Skeletal muscle tissue (tissue), 4 donors: ENCODE results near the gene TCP11. TPM values are rescaled to one million over a fixed set of nuclear protein-coding genes. Genes with fewer than 3 reads are reported as not detected.

Source experiments
- H3K27ac ChIP-seq: one replicate; pipeline ENCODE4 v1.7.0; 2013; ENCODE audit warnings: mild to moderate bottlenecking, low read depth, low read length, inconsistent platforms
- H3K27me3 ChIP-seq, 3 donors: one replicate each; pipeline ENCODE4 v1.7.0; 2013; ENCODE audit warnings: low read length in 3 of 3; ENCODE audit not compliant: control insufficient read depth in 3 of 3, insufficient read depth in 3 of 3
- H3K36me3 ChIP-seq, 3 donors: one replicate each; pipeline ENCODE4 v1.7.0; 2013; ENCODE audit warnings: low read length in 3 of 3; ENCODE audit not compliant: control insufficient read depth in 3 of 3, insufficient read depth in 3 of 3
- H3K4me1 ChIP-seq, 3 donors: one replicate each; pipeline ENCODE4 v1.7.0; 2013; ENCODE audit warnings: low read length in 3 of 3, mild to moderate bottlenecking in 3 of 3; ENCODE audit not compliant: control insufficient read depth in 3 of 3, insufficient read depth in 3 of 3
- H3K4me3 ChIP-seq, 3 donors: one replicate each; pipeline ENCODE4 v1.7.0; 2013; ENCODE audit warnings: low read length in 3 of 3
- H3K9ac ChIP-seq, 3 donors: one replicate each; pipeline ENCODE4 v1.7.0; 2013; ENCODE audit warnings: low read length in 3 of 3, mild to moderate bottlenecking in 3 of 3, moderate library complexity in 2 of 3, low read depth in 1 of 3
- H3K9me3 ChIP-seq, 3 donors: one replicate each; pipeline ENCODE4 v1.7.0; 2013; ENCODE audit warnings: low read length in 3 of 3; ENCODE audit not compliant: control insufficient read depth in 3 of 3
- total RNA-seq: library from RNA; depleted of rRNA; stranded (reverse); fragments of >200 nt; gene quantifications from one replicate; pipeline ENCODE4 v1.2.3, GENCODE V29; 2014
- donor health status: Osteomylitis.

Gene TCP11
- total RNA-seq, 1 donor from 2014 or later = not detected

GRCh38 chr6:35174088-35174434, 32.9 kb upstream of the TCP11 start:
- Histone ChIP-seq H3K27me3 (peaks cover 0 to 8% (median 5%) of the 10 kb centered on the region in 3 donors), H3K9me3 (no peaks in the 10 kb centered on the region), H3K9ac (no peak overlapping the region), H3K4me1 (no peaks in the 10 kb centered on the region), H3K36me3 (no peaks in the 10 kb centered on the region), H3K27ac (no peak overlapping the region), H3K4me3 (no peak overlapping the region)

GRCh38 chr6:35173427-35174087, 32.4 kb upstream of the TCP11 start:
- Histone ChIP-seq H3K4me3 (no peak overlapping the region), H3K27me3 (peaks cover 0 to 8% (median 5%) of the 10 kb centered on the region in 3 donors), H3K36me3 (no peaks in the 10 kb centered on the region), H3K27ac (no peak overlapping the region), H3K9ac (no peak overlapping the region), H3K9me3 (no peaks in the 10 kb centered on the region), H3K4me1 (no peaks in the 10 kb centered on the region)

GRCh38 chr6:35173044-35173426, 31.9 kb upstream of the TCP11 start:
- Histone ChIP-seq H3K36me3 (no peaks in the 10 kb centered on the region), H3K27ac (no peak overlapping the region), H3K9ac (no peak overlapping the region), H3K4me3 (no peak overlapping the region), H3K4me1 (no peaks in the 10 kb centered on the region), H3K27me3 (peaks cover 0 to 8% (median 5%) of the 10 kb centered on the region in 3 donors), H3K9me3 (no peaks in the 10 kb centered on the region)

- H3K9ac ChIP-seq = no peak overlapping the region
- H3K4me1 ChIP-seq = no peaks in the 10 kb centered on the region
- H3K27ac ChIP-seq = no peak overlapping the region
- no peak overlapping the region for H3K4me3 ChIP-seq
- H3K27me3 ChIP-seq = peaks cover 0 to 5% (median 5%) of the 10 kb centered on the region in 3 donors
- no peaks in the 10 kb centered on the region for H3K36me3 ChIP-seq
- no peaks in the 10 kb centered on the region for H3K9me3 ChIP-seq
Observed at GRCh38 chr6:35170891-35171290, 29.8 kb upstream of the TCP11 start.

- no peaks in the 10 kb centered on the region for H3K9me3 ChIP-seq
- no peak overlapping the region for H3K9ac ChIP-seq
- H3K36me3 ChIP-seq = no peaks in the 10 kb centered on the region
- H3K27ac ChIP-seq = no peak overlapping the region
- no peak overlapping the region for H3K4me3 ChIP-seq
- peaks cover 0 to 5% (median 5%) of the 10 kb centered on the region in 3 donors for H3K27me3 ChIP-seq
- H3K4me1 ChIP-seq = no peaks in the 10 kb centered on the region
Observed at GRCh38 chr6:35170166-35170565, 29.0 kb upstream of the TCP11 start.

GRCh38 chr6:35168461-35168861, 27.3 kb upstream of the TCP11 start:
- Histone ChIP-seq H3K9me3 (no peaks in the 10 kb centered on the region), H3K27ac (no peak overlapping the region), H3K4me1 (no peaks in the 10 kb centered on the region), H3K36me3 (no peaks in the 10 kb centered on the region), H3K9ac (no peak overlapping the region), H3K27me3 (peaks cover 0 to 5% (median 2%) of the 10 kb centered on the region in 3 donors), H3K4me3 (no peak overlapping the region)

GRCh38 chr6:35167505-35167904, 26.4 kb upstream of the TCP11 start:
- H3K9me3 ChIP-seq = no peaks in the 10 kb centered on the region
- H3K4me1 ChIP-seq = peaks cover 0 to 5% (median 2%) of the 10 kb centered on the region in 3 donors
- H3K27ac ChIP-seq = no peak overlapping the region
- no peak overlapping the region for H3K9ac ChIP-seq
- no peak overlapping the region for H3K4me3 ChIP-seq
- H3K27me3 ChIP-seq = peaks cover 0 to 5% (median 4%) of the 10 kb centered on the region in 3 donors
- H3K36me3 ChIP-seq = no peaks in the 10 kb centered on the region

- no peaks in the 10 kb centered on the region for H3K9me3 ChIP-seq
- no peak overlapping the region for H3K27ac ChIP-seq
- no peak overlapping the region for H3K9ac ChIP-seq
- no peak overlapping the region for H3K4me3 ChIP-seq
- H3K27me3 ChIP-seq = peaks cover 0 to 5% (median 4%) of the 10 kb centered on the region in 3 donors
- no peaks in the 10 kb centered on the region for H3K36me3 ChIP-seq
- H3K4me1 ChIP-seq = peaks cover 0 to 7% (median 5%) of the 10 kb centered on the region in 3 donors
Observed at GRCh38 chr6:35166520-35166919, 25.4 kb upstream of the TCP11 start.

- H3K9ac ChIP-seq = no peak overlapping the region
- peaks cover 0 to 5% (median 4%) of the 10 kb centered on the region in 3 donors for H3K27me3 ChIP-seq
- H3K9me3 ChIP-seq = no peaks in the 10 kb centered on the region
- no peak overlapping the region for H3K4me3 ChIP-seq
- H3K36me3 ChIP-seq = no peaks in the 10 kb centered on the region
- H3K27ac ChIP-seq = no peak overlapping the region
- peaks cover 0 to 7% (median 5%) of the 10 kb centered on the region in 3 donors for H3K4me1 ChIP-seq
Observed at GRCh38 chr6:35166116-35166515, 25.0 kb upstream of the TCP11 start.

- Histone ChIP-seq H3K9ac (no peak overlapping the region), H3K4me3 (no peak overlapping the region), H3K27me3 (peaks cover 0 to 4% (median 1%) of the 10 kb centered on the region in 3 donors), H3K36me3 (no peaks in the 10 kb centered on the region), H3K9me3 (no peaks in the 10 kb centered on the region), H3K4me1 (peaks cover 0 to 7% (median 5%) of the 10 kb centered on the region in 3 donors), H3K27ac (no peak overlapping the region)
Observed at GRCh38 chr6:35165630-35166071, 24.5 kb upstream of the TCP11 start.
